ENCODE results near the gene SKP2.

Gene SKP2

GRCh38 chr5:36172599-36172998, 20.7 kb downstream of the SKP2 start:
- TF ChIP-seq ZBTB7A (IDR thresholded peaks at IDR 0.05; ENCODE audit: low read depth) (no peak), RAD21 (IDR thresholded peaks at IDR 0.05; ENCODE audit: low read depth) (no peak), YY1 (IDR thresholded peaks at IDR 0.05; ENCODE audit: low read depth) (no peak), TAF1 (IDR thresholded peaks at IDR 0.05; ENCODE audit: low read depth) (no peak), EGR1 (IDR thresholded peaks at IDR 0.05) (no peak), CREB1 (IDR thresholded peaks at IDR 0.05; ENCODE audit: low read depth) (no peak), NFIC (IDR thresholded peaks at IDR 0.05) (no peak), TCF12 (IDR thresholded peaks at IDR 0.05; ENCODE audit: low read depth) (no peak), USF1 (IDR thresholded peaks at IDR 0.05) (no peak), CEBPB (IDR thresholded peaks at IDR 0.05) (no peak), TEAD4 (IDR thresholded peaks at IDR 0.05) (no peak), EP300 (IDR thresholded peaks at IDR 0.05; ENCODE audit: borderline replicate concordance) (no peak), FOXM1 (IDR thresholded peaks at IDR 0.05; ENCODE audit: borderline replicate concordance, low read depth) (no peak), MAX (IDR thresholded peaks at IDR 0.05) (no peak)
- TF ChIP-seq, protein P1, sequence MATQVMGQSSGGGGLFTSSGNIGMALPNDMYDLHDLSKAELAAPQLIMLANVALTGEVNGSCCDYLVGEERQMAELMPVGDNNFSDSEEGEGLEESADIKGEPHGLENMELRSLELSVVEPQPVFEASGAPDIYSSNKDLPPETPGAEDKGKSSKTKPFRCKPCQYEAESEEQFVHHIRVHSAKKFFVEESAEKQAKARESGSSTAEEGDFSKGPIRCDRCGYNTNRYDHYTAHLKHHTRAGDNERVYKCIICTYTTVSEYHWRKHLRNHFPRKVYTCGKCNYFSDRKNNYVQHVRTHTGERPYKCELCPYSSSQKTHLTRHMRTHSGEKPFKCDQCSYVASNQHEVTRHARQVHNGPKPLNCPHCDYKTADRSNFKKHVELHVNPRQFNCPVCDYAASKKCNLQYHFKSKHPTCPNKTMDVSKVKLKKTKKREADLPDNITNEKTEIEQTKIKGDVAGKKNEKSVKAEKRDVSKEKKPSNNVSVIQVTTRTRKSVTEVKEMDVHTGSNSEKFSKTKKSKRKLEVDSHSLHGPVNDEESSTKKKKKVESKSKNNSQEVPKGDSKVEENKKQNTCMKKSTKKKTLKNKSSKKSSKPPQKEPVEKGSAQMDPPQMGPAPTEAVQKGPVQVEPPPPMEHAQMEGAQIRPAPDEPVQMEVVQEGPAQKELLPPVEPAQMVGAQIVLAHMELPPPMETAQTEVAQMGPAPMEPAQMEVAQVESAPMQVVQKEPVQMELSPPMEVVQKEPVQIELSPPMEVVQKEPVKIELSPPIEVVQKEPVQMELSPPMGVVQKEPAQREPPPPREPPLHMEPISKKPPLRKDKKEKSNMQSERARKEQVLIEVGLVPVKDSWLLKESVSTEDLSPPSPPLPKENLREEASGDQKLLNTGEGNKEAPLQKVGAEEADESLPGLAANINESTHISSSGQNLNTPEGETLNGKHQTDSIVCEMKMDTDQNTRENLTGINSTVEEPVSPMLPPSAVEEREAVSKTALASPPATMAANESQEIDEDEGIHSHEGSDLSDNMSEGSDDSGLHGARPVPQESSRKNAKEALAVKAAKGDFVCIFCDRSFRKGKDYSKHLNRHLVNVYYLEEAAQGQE (IDR thresholded peaks at IDR 0.05; ENCODE audit: low read depth), result no peak

- TF ChIP-seq TEAD4 (IDR thresholded peaks at IDR 0.05) (no peak), EGR1 (IDR thresholded peaks at IDR 0.05) (no peak), EP300 (IDR thresholded peaks at IDR 0.05; ENCODE audit: borderline replicate concordance) (no peak), NFIC (IDR thresholded peaks at IDR 0.05) (no peak), CEBPB (IDR thresholded peaks at IDR 0.05) (no peak), FOXM1 (IDR thresholded peaks at IDR 0.05; ENCODE audit: borderline replicate concordance, low read depth) (no peak), ZBTB7A (IDR thresholded peaks at IDR 0.05; ENCODE audit: low read depth) (no peak), RAD21 (IDR thresholded peaks at IDR 0.05; ENCODE audit: low read depth) (no peak), USF1 (IDR thresholded peaks at IDR 0.05) (no peak), CREB1 (IDR thresholded peaks at IDR 0.05; ENCODE audit: low read depth) (no peak)
- TF ChIP-seq, protein P1 (IDR thresholded peaks at IDR 0.05; ENCODE audit: low read depth), result no peak
These were observed 21.5 kb downstream of the SKP2 start for GRCh38 chr5:36173426-36173825.

DNA sequence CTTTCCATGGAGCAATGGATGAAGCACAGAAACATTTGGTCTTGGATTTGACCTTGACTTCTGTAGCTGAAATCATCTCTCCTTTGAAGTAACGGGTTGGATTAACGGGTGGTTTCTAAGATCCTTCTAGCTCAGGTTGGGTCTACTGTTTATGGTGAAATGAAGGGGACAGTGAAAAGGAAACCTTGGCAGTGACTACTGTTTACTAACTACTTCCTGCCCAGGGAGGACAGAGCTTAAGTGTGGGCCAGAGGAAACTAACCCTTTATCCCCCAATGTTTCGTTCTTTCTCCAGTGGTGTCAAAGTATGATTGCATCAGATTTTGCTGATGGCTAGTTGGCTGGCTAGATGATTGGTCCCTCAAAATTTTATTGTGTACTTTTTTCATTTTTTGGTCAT, 22.2 kb downstream of the SKP2 start:
- TF ChIP-seq ZBTB7A (IDR thresholded peaks at IDR 0.05; ENCODE audit: low read depth) (no peak), RAD21 (IDR thresholded peaks at IDR 0.05; ENCODE audit: low read depth) (no peak), MAX (IDR thresholded peaks at IDR 0.05) (no peak), FOXM1 (IDR thresholded peaks at IDR 0.05; ENCODE audit: borderline replicate concordance, low read depth) (no peak), CEBPB (IDR thresholded peaks at IDR 0.05) (no peak), YY1 (IDR thresholded peaks at IDR 0.05; ENCODE audit: low read depth) (no peak), CREB1 (IDR thresholded peaks at IDR 0.05; ENCODE audit: low read depth) (no peak), USF1 (IDR thresholded peaks at IDR 0.05) (no peak), NFIC (IDR thresholded peaks at IDR 0.05) (no peak), TCF12 (IDR thresholded peaks at IDR 0.05; ENCODE audit: low read depth) (no peak)
- TF ChIP-seq, protein P1 (IDR thresholded peaks at IDR 0.05; ENCODE audit: low read depth), result no peak

DNA sequence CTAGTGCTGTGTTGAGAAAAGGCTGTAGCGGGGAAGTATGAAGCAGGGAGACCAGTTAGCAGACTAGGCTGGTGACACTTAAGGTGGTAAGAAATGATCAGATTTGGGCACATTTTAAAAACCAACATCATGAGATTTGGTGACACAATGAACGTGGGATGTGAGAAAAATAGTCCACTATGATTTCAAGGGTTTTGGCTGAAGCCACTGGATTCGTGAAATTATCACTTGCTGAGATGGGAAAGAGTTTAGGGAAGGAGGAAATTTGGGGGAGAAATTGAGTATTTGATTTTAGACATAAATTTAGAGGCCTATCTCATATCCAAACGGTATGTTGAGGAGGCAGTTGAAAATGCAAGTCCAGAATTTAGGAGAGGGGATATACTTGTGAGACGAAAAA, 23.1 kb downstream of the SKP2 start:
- TF ChIP-seq NFIC (IDR thresholded peaks at IDR 0.05), result no peak
- TF ChIP-seq, protein P1 (IDR thresholded peaks at IDR 0.05; ENCODE audit: low read depth), result no peak
- no peak for TF ChIP-seq TAF1 (IDR thresholded peaks at IDR 0.05; ENCODE audit: low read depth)
- no peak for TF ChIP-seq YY1 (IDR thresholded peaks at IDR 0.05; ENCODE audit: low read depth)
- no peak for TF ChIP-seq USF1 (IDR thresholded peaks at IDR 0.05)
- TF ChIP-seq CREB1 (IDR thresholded peaks at IDR 0.05; ENCODE audit: low read depth), result no peak
- no peak for TF ChIP-seq EGR1 (IDR thresholded peaks at IDR 0.05)
- TF ChIP-seq TEAD4 (IDR thresholded peaks at IDR 0.05), result no peak
- no peak for TF ChIP-seq FOXM1 (IDR thresholded peaks at IDR 0.05; ENCODE audit: borderline replicate concordance, low read depth)
- TF ChIP-seq MAX (IDR thresholded peaks at IDR 0.05), result no peak
- TF ChIP-seq RAD21 (IDR thresholded peaks at IDR 0.05; ENCODE audit: low read depth), result no peak
- TF ChIP-seq CEBPB (IDR thresholded peaks at IDR 0.05), result no peak
- TF ChIP-seq TCF12 (IDR thresholded peaks at IDR 0.05; ENCODE audit: low read depth), result no peak
- TF ChIP-seq EP300 (IDR thresholded peaks at IDR 0.05; ENCODE audit: borderline replicate concordance), result no peak
